HepG2 (cell line): Measurements from ENCODE around the gene TCF7L2. TPM values are rescaled to one million over a fixed set of nuclear protein-coding genes. Genes with fewer than 3 reads are reported as not detected.

Experiments
- ATAC-seq: fragments of 200-7000 bp; cut with Tn5 transposase; 3 replicates; pipeline ENCODE4 v1.9.1; 2020; ENCODE audit warnings: mild to moderate bottlenecking, moderate library complexity
- BruUV-seq: library from RNA; stranded (reverse); fragments of 400-500 nt; replicated peaks from 2 replicates; lab custom pipeline; 2021; lab: Mats Ljungman, UMichigan
- CTCF ChIA-PET: fragments of 300-600 bp; formaldehyde crosslinking; extraction: SDS; loops from one replicate; lab custom pipeline; 2021; ENCODE audit warnings: low total read pairs, inconsistent platforms, low intra/inter-chr PET ratio; lab: Yijun Ruan, JAX
- POLR2A ChIA-PET: fragments of 350-600 bp; sonication (Branson Sonifier 250); formaldehyde crosslinking; loops from one replicate; lab custom pipeline; 2020; ENCODE audit warnings: antibody characterized with exemption, inconsistent platforms; lab: Yijun Ruan, JAX
- DNase-seq: peaks from one replicate; pipeline ENCODE4 v3.0.0-alpha.2; 2015; ENCODE audit warnings: low spot score
- FAIRE-seq: peaks from 3 replicates; lab custom pipeline; 2011; peaks lifted over from hg19 to GRCh38; lab: Jason Lieb, UNC
- H2AFZ ChIP-seq: one replicate; pipeline ENCODE4 v1.6.1; 2011; ENCODE audit warnings: low read length, inconsistent platforms
- H3K27ac ChIP-seq: fragments of 300-600 bp; 3 replicates; pipeline ENCODE4 v1.8.0; 2011; ENCODE audit warnings: mixed run types, mild to moderate bottlenecking, mixed read lengths, low read length, inconsistent platforms; ENCODE audit not compliant: insufficient read depth; ENCODE audit errors: extremely low read length
- H3K27me3 ChIP-seq, 2 experiments: fragments of 200-600 bp in 1 of 2; 2 replicates in 1 of 2; 3 replicates in 1 of 2; pipeline versions ENCODE4 v1.6.0 to v1.8.0; 2011; ENCODE audit warnings: low read length in 2 of 2, mild to moderate bottlenecking in 2 of 2, moderate library complexity in 2 of 2, inconsistent platforms in 1 of 2; ENCODE audit not compliant: insufficient read depth in 2 of 2, control insufficient read depth in 1 of 2
- H3K36me3 ChIP-seq, 2 experiments: fragments of 200-600 bp in 1 of 2; replicated peaks in 1 of 2; 2 replicates in 1 of 2; 3 replicates in 1 of 2; pipeline versions ENCODE4 v1.5.1 to v1.8.0; 2011; ENCODE audit warnings: low read length in 2 of 2, inconsistent platforms in 1 of 2; ENCODE audit not compliant: insufficient read depth in 2 of 2, control insufficient read depth in 1 of 2
- H3K4me1 ChIP-seq: 2 replicates; pipeline ENCODE4 v1.5.1; 2012; ENCODE audit warnings: low read length, inconsistent platforms; ENCODE audit not compliant: insufficient read depth
- H3K4me2 ChIP-seq: 2 replicates; pipeline ENCODE4 v1.6.0; 2011; ENCODE audit warnings: low read depth, low read length, inconsistent platforms
- H3K4me3 ChIP-seq, 3 experiments: fragments of 200-600 bp in 1 of 3; sonication (generic), shearing (Covaris generic) in 1 of 3; replicated peaks in 1 of 3; 2 replicates each; pipeline ENCODE4 v1.5.1; 2011 to 2016; ENCODE audit warnings: low read length in 3 of 3, inconsistent platforms in 2 of 3, low read depth in 2 of 3, mild to moderate bottlenecking in 2 of 3, control low read depth in 1 of 3, mixed read lengths in 1 of 3; ENCODE audit not compliant: insufficient read depth in 1 of 3
- H3K79me2 ChIP-seq: one replicate; pipeline ENCODE4 v1.6.1; 2011; ENCODE audit warnings: low read length, inconsistent platforms; ENCODE audit not compliant: insufficient read depth
- H3K9ac ChIP-seq: 2 replicates; pipeline ENCODE4 v1.6.0; 2011; ENCODE audit warnings: mild to moderate bottlenecking, low read depth, low read length, inconsistent platforms; ENCODE audit not compliant: insufficient read depth
- H3K9me3 ChIP-seq: 2 replicates; pipeline ENCODE4 v1.5.1; 2012; ENCODE audit warnings: mild to moderate bottlenecking, low read length
- H4K20me1 ChIP-seq: 2 replicates; pipeline ENCODE4 v1.6.0; 2011; ENCODE audit warnings: inconsistent platforms, mild to moderate bottlenecking, low read length, moderate library complexity; ENCODE audit not compliant: insufficient read depth
- CEBPZ ChIP-seq: IDR thresholded peaks from 2 replicates; pipeline ENCODE4 v1.6.1; 2012; ENCODE audit warnings: low read length, improper control_type of control experiment
- RXRA ChIP-seq: sonication (generic); formaldehyde crosslinking; IDR thresholded peaks from 2 replicates; pipeline ENCODE4 v1.5.1; 2020; ENCODE audit warnings: missing genetic modification reagents
- ZNF747 ChIP-seq: sonication (generic); formaldehyde crosslinking; IDR thresholded peaks from 2 replicates; pipeline ENCODE4 v1.8.1; 2023; ENCODE audit warnings: missing genetic modification reagents, mild to moderate bottlenecking, borderline replicate concordance
- WGBS: methylation state at CpG from one replicate; pipeline ENCODE4 v1.1.6; 2017; ENCODE audit warnings: low lambda C conversion rate; 5-methylcytosine and 5-hydroxymethylcytosine counted together
- in situ Hi-C: cut with HindIII; loops from 2 replicates; pipeline ENCODE4 v1.10.0; 2017; ENCODE audit warnings: low pct_unique_long_range_greater_than_20kb; ENCODE audit not compliant: extremely low pct_ligation_motif_present
- intact Hi-C: fragments of 100-400 bp; cut with micrococcal nuclease; formaldehyde crosslinking; loops from one replicate; pipeline ENCODE4 v1.10.0; 2022; ENCODE audit not compliant: unreplicated experiment
- polyA plus RNA-seq, 8 experiments: library from polyadenylated mRNA; depleted of rRNA in 3 of 8; stranded (reverse) in 7 of 8; unstranded in 1 of 8; fragments of >200 nt; fragmentation: Illumina TruSeq in 4 of 8; extraction: Trizol in 4 of 8; gene quantifications; 2 replicates each; pipeline versions ENCODE4 v1.2.1 to v1.2.3, GENCODE V29; 2011 to 2016; ENCODE audit warnings: low read depth in 4 of 8, missing spikeins in 1 of 8, mixed read lengths in 1 of 8; ENCODE audit not compliant: insufficient read depth in 1 of 8
- total RNA-seq, 5 experiments: library from RNA; depleted of rRNA; stranded (reverse); fragments of >200 nt; fragmentation: Illumina TruSeq; extraction: Trizol; gene quantifications; 2 replicates each; pipeline ENCODE4 v1.2.3, GENCODE V29; 2016; ENCODE audit warnings: low read depth in 1 of 5
- TF ChIP-seq, protein P1 (sequence below): IDR thresholded peaks from 2 replicates; pipeline ENCODE4 v1.4.0; 2020; ENCODE audit warnings: mild to moderate bottlenecking, missing genetic modification reagents
- TF ChIP-seq, protein P2 (sequence below): sonication (generic); formaldehyde crosslinking; IDR thresholded peaks from 2 replicates; pipeline ENCODE4 v1.4.0; 2020; ENCODE audit warnings: low read depth, missing genetic modification reagents

Gene TCF7L2
- total and polyA plus RNA-seq, 2 of the 13 experiments (the other 11 are each of a cell fraction or from before 2014, with no cell fraction given), result 3.9 to 13.7 TPM

- CTCF ChIA-PET, result no interaction called here
- Histone ChIP-seq H3K4me3 (no peak overlapping the region), H3K79me2 (peaks cover 32% of the 10 kb centered on the region), H3K27ac (no peak overlapping the region), H4K20me1 (peaks cover 59% of the 10 kb centered on the region), H3K4me1 (peaks cover 52% of the 10 kb centered on the region), H3K27me3 (no peaks in the 10 kb centered on the region), H3K4me2 (no peak overlapping the region), H2AFZ (no peak overlapping the region), H3K9ac (no peak overlapping the region), H3K36me3 (peaks cover 7 to 13% of the 10 kb centered on the region in 2 experiments), H3K9me3 (no peaks in the 10 kb centered on the region)
- intact Hi-C loops (loop anchor here (2.0 kb wide), 1 partner anchor 21 kb away; no protein-coding TSS in a partner anchor), in situ Hi-C loops (no loop called here)
- 80% methylated on average over 3 of the region's 4 CpGs for WGBS
- no peak for ATAC-seq
- BruUV-seq, result no TSS peak
- no peak for FAIRE-seq
- POLR2A ChIA-PET, result interaction anchor here (0.6 to 2.4 kb wide), 3 partner anchors 12 to 135 kb away, joined by 3 to 17 read pairs (median 7); partner anchors contain the start of gene TCF7L2
- no peak for TF ChIP-seq ZNF747 (CRISPR knock-in tag)
- TF ChIP-seq, protein P1, sequence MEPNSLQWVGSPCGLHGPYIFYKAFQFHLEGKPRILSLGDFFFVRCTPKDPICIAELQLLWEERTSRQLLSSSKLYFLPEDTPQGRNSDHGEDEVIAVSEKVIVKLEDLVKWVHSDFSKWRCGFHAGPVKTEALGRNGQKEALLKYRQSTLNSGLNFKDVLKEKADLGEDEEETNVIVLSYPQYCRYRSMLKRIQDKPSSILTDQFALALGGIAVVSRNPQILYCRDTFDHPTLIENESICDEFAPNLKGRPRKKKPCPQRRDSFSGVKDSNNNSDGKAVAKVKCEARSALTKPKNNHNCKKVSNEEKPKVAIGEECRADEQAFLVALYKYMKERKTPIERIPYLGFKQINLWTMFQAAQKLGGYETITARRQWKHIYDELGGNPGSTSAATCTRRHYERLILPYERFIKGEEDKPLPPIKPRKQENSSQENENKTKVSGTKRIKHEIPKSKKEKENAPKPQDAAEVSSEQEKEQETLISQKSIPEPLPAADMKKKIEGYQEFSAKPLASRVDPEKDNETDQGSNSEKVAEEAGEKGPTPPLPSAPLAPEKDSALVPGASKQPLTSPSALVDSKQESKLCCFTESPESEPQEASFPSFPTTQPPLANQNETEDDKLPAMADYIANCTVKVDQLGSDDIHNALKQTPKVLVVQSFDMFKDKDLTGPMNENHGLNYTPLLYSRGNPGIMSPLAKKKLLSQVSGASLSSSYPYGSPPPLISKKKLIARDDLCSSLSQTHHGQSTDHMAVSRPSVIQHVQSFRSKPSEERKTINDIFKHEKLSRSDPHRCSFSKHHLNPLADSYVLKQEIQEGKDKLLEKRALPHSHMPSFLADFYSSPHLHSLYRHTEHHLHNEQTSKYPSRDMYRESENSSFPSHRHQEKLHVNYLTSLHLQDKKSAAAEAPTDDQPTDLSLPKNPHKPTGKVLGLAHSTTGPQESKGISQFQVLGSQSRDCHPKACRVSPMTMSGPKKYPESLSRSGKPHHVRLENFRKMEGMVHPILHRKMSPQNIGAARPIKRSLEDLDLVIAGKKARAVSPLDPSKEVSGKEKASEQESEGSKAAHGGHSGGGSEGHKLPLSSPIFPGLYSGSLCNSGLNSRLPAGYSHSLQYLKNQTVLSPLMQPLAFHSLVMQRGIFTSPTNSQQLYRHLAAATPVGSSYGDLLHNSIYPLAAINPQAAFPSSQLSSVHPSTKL, result no peak
- TF ChIP-seq CEBPZ, result no peak
- no peak for TF ChIP-seq RXRA (CRISPR knock-in tag)
- TF ChIP-seq, protein P2, sequence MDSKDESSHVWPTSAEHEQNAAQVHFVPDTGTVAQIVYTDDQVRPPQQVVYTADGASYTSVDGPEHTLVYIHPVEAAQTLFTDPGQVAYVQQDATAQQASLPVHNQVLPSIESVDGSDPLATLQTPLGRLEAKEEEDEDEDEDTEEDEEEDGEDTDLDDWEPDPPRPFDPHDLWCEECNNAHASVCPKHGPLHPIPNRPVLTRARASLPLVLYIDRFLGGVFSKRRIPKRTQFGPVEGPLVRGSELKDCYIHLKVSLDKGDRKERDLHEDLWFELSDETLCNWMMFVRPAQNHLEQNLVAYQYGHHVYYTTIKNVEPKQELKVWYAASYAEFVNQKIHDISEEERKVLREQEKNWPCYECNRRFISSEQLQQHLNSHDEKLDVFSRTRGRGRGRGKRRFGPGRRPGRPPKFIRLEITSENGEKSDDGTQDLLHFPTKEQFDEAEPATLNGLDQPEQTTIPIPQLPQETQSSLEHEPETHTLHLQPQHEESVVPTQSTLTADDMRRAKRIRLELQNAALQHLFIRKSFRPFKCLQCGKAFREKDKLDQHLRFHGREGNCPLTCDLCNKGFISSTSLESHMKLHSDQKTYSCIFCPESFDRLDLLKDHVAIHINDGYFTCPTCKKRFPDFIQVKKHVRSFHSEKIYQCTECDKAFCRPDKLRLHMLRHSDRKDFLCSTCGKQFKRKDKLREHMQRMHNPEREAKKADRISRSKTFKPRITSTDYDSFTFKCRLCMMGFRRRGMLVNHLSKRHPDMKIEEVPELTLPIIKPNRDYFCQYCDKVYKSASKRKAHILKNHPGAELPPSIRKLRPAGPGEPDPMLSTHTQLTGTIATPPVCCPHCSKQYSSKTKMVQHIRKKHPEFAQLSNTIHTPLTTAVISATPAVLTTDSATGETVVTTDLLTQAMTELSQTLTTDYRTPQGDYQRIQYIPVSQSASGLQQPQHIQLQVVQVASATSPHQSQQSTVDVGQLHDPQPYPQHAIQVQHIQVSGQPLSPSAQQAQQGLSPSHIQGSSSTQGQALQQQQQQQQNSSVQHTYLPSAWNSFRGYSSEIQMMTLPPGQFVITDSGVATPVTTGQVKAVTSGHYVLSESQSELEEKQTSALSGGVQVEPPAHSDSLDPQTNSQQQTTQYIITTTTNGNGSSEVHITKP (CRISPR knock-in tag), result no peak
- no peak for DNase-seq
Observed at GRCh38 chr10:113085776-113086175, 135.7 kb downstream of the TCF7L2 start.
